ENCODE results near the gene PITPNC1.
"Not testable (repeated sequence)": the region's sequence is repeated elsewhere in the genome, so short reads cannot be mapped to it uniquely, and the experiment has no call there.

PITPNC1 gene

GRCh38 chr17:67648032-67648905 lies 271.2 kb downstream of the PITPNC1 start:
- no peak for DNase-seq (ENCODE audit: low read depth in 2 of 2)

GRCh38 chr17:67648906-67649295 lies 271.8 kb downstream of the PITPNC1 start:
- not testable (repeated sequence) for DNase-seq (ENCODE audit: low read depth in 2 of 2)

- DNase-seq (ENCODE audit: low read depth in 2 of 2), result no peak
Observed at GRCh38 chr17:67649891-67650290, 272.8 kb downstream of the PITPNC1 start.

GRCh38 chr17:67651218-67651579 lies 274.1 kb downstream of the PITPNC1 start:
- not testable (repeated sequence) for DNase-seq (ENCODE audit: low read depth in 2 of 2)

- no peak for DNase-seq (ENCODE audit: low read depth in 2 of 2)
Observed at GRCh38 chr17:67652433-67652832, 275.4 kb downstream of the PITPNC1 start.

- no peak for DNase-seq (ENCODE audit: low read depth in 2 of 2)
Observed at GRCh38 chr17:67655478-67656148, 278.5 kb downstream of the PITPNC1 start.

- no peak for DNase-seq (ENCODE audit: low read depth in 2 of 2)
Observed at GRCh38 chr17:67656494-67657203, 279.6 kb downstream of the PITPNC1 start.

- no peak for DNase-seq (ENCODE audit: low read depth in 2 of 2)
Observed at GRCh38 chr17:67657596-67657995, 280.5 kb downstream of the PITPNC1 start.

GRCh38 chr17:67658265-67658664 lies 281.2 kb downstream of the PITPNC1 start:
- DNase-seq (ENCODE audit: low read depth in 2 of 2), result no peak

GRCh38 chr17:67659028-67659427 lies 281.9 kb downstream of the PITPNC1 start:
- DNase-seq (ENCODE audit: low read depth in 2 of 2), result no peak

GRCh38 chr17:67662712-67663111 lies 285.6 kb downstream of the PITPNC1 start:
- no peak for DNase-seq (ENCODE audit: low read depth in 2 of 2)

GRCh38 chr17:67663457-67663856 lies 286.4 kb downstream of the PITPNC1 start:
- DNase-seq (ENCODE audit: low read depth in 2 of 2), result no peak

- no peak for DNase-seq (ENCODE audit: low read depth in 2 of 2)
Observed at GRCh38 chr17:67666028-67666427, 288.9 kb downstream of the PITPNC1 start.

- no peak for DNase-seq (ENCODE audit: low read depth in 2 of 2)
Observed at GRCh38 chr17:67666710-67667109, 289.6 kb downstream of the PITPNC1 start.

- DNase-seq (ENCODE audit: low read depth in 2 of 2), result no peak
Observed at GRCh38 chr17:67671493-67671892, 294.4 kb downstream of the PITPNC1 start.

- DNase-seq (ENCODE audit: low read depth in 2 of 2), result no peak
Observed at GRCh38 chr17:67672592-67673335, 295.7 kb downstream of the PITPNC1 start.

- DNase-seq (ENCODE audit: low read depth in 2 of 2), result no peak
Observed at GRCh38 chr17:67675481-67675880, 298.4 kb downstream of the PITPNC1 start.

- DNase-seq (ENCODE audit: low read depth in 2 of 2), result no peak
Observed at GRCh38 chr17:67676305-67676704, 299.2 kb downstream of the PITPNC1 start.

GRCh38 chr17:67678414-67678813 lies 301.3 kb downstream of the PITPNC1 start:
- no peak for DNase-seq (ENCODE audit: low read depth in 2 of 2)

GRCh38 chr17:67679225-67679624 lies 302.1 kb downstream of the PITPNC1 start:
- no peak for DNase-seq (ENCODE audit: low read depth in 2 of 2)

- no peak for DNase-seq (ENCODE audit: low read depth in 2 of 2)
Observed at GRCh38 chr17:67679721-67680120, 302.6 kb downstream of the PITPNC1 start.

All from stimulated activated CD4-positive, alpha-beta T cell treated with anti-CD3 and anti-CD28 coated beads, Interleukin-15, amount 100 ng/mL, for 48 hours (primary cell).